NCI-H1092 (cell line): Measurements from ENCODE around the gene LMX1B.
"Not testable (repeated sequence)": the region's sequence is repeated elsewhere in the genome, so short reads cannot be mapped to it uniquely, and the experiment has no call there.

Experiments used
- DNase-seq: peaks from one replicate; lab custom pipeline; 2025; lab: John Stamatoyannopoulos, UW

LMX1B gene

GRCh38 chr9:126708178-126708577, 94.5 kb downstream of the LMX1B start:
- no peak for DNase-seq

DNA sequence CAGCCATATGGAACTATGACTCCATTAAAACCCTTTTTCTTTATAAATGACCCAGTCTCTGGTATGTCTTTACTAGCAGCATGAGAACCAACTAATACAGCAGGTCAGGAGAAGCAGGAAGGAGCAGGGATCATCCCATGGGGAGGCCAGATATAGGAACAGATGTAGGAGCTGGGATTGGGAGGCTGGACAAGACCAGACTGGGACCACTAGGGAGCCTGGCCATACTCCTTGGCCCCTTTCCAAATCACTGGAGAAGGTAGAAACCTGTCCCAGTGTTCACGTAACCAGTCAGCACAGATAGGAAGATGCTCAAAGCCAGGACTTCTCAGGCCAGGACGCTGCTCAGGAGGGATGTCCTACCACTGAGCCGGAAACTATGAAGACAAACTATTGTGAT, 95.5 kb downstream of the LMX1B start:
- no peak for DNase-seq

- DNase-seq: no peak
These were observed 101.7 kb downstream of the LMX1B start for GRCh38 chr9:126715382-126715781.

- not testable (repeated sequence) for DNase-seq
These were observed 103.7 kb downstream of the LMX1B start for GRCh38 chr9:126717441-126717840.

DNA sequence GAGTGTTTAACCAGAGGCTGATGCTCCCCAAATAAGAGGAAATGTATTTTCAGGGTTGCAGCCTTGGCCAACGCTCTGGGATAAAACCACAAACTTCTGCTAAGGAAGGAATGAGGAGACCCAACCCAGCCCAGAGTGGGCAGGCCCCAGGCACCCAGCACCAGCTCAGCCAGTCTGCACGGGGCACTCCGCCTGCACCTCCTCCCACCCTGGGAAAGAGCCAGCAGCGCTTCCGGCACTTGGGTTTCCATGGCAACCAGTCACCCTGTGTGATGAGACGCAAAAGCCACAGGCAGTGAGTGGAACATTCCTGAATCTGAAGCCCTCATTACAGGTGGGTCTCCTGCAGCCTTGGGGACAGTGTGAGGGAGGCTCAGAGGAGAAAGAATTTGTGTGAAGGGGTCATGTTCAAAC, 105.9 kb downstream of the LMX1B start:
- DNase-seq: peak; percentile 46

DNA sequence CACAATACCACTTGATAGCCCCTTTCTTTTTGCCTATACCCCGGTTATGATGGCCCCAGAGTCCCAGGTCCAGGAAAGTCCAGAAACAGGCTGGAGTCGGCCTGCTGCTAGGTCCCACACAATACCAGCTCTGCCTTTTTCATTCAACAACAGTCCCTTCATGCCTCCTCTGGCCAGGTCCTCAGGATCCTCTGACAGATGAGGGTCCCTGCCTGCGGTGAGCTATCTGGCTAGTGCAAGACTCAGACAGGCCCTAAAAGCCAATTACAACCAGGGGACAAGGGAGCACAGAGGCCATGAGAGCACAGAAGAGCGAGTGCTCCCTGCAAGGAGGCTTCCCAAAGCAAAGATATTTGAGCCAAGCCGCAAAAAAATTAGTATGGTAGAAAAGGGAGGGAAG, 106.3 kb downstream of the LMX1B start:
- DNase-seq: no peak

- no peak for DNase-seq
These were observed 107.2 kb downstream of the LMX1B start for GRCh38 chr9:126720661-126721563.

DNA sequence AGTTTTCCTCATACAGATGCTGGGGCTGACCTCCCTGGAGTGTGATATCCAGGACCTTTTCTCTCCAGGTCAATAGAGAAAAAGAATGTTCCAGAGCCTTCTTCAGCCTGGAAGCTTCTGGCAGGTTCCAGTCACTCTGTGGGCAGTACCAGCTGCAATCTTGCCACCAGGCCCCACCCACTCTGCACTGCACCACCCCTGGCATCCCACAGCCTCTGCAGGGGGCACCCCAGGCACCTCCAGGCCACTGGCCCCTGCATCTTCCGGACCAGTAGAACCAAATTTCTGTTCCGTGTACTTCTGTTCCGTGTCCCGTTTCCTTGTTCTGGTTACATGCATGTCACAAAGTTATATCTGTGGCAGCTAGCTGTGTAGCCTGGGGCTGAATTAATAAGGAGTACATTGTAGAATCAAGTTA, 107.8 kb downstream of the LMX1B start:
- DNase-seq: no peak

DNA sequence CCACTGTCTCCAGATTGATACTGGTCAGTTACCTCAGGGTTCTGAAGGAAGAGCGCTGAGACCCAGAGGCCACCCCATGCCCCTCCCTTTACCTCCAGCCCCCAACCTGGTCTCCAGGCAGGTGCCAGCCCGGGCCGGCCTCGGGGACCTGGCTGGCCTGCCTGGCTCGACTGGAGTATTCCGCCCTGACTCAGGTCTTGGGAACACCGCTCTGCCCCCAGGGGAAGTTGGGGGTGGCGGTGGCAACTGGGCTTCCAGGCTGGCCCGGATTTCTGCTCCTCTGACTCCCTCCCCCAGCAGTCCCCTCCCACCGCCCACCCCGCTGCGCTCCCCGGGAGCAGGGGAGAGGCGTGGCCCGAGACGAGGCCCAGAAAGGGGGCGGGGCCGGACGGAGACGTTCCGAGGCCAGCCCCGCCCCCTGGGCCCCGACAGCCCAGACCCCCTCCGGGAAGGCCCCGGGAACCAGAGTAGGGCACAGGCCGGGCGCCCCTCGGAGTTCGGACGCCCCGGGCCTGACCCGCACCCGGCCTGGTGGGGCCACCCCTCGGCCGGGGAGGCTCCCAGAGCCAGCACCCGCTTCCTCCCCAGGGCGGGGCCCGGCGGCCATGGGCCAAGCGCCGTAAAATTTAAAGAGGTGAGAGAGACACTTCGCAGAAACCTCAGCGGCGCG, 108.7 kb downstream of the LMX1B start:
- no peak for DNase-seq

- no peak for DNase-seq
These were observed 109.4 kb downstream of the LMX1B start for GRCh38 chr9:126722922-126723806.

- no peak for DNase-seq
These were observed 110.1 kb downstream of the LMX1B start for GRCh38 chr9:126723807-126724172.

GRCh38 chr9:126724226-126724625, 110.5 kb downstream of the LMX1B start:
- DNase-seq: no peak

DNA sequence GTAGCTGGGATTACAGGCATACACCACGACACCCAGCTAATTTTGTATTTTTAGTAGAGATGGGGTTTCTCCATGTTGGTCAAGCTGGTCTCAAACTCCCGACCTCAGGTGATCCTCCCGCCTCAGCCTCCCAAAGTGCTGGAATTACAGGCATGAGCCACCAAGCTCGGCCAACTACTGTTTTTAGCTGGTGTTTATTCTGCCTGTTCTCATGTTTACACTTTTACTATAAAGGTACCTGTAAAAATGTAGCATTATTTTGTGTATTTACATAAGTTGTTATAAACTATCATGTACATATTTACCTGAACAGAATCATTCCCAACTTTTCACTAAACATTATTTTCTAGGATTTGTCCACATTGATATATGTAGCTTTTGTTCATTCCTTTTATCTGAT, 111.8 kb downstream of the LMX1B start:
- not testable (repeated sequence) for DNase-seq

DNA sequence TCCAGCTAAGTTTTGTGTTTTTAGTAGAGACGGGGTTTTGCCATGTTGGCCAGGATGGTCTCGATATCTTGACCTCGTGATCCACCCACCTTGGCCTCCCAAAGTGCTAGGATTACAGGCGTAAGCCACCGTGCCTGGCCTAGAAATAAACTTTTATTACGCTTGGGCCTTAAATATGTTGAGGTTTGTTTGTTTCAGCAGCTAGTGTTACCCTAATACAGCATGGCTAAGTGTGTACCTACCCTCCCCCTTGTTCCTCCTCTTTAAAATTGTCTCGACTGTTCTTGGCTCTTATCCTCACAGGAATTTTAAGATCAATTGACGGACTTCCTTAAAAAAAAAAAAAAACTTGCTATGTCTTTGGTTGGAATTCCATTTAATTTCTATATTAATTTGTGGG, 114.5 kb downstream of the LMX1B start:
- not testable (repeated sequence) for DNase-seq

DNA sequence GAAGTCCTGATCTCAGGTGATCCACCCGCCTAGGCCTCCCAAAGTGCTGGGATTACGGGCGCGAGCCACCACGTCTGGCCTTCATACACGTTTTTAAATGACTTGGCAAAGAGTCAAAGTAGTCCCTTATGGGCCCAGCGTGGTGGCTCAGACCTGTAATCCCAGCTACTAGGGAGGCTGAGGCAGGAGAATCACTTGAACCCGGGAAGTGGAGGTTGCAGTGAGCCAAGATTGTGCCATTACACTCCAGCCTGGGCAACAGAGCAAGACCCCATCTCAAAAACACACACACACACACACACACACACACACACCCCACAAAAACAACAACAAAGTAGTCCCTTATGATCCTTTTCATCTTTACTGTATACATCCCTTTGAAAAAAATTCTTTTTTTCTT, 116.9 kb downstream of the LMX1B start:
- DNase-seq: not testable (repeated sequence)

DNA sequence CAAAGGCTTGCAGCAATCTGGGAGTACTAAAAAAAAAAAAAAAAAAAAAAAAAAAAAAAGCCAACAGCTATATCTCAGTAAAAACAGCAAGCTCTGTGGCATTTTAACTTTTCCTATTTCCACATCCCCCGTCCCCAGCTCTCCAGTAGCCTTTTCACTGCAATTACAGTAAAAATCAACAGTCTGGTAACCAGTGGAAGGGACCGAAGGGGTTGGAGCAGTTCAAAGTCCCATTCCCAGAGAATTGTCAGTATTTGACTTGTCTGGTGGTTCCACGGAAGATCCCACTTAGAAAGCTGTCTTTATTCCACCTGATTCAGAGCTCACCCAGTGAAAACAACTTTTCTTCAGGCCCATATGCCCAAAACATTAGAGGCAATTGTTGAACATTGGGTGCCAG, 119.3 kb downstream of the LMX1B start:
- no peak for DNase-seq

- no peak for DNase-seq
These were observed 121.1 kb downstream of the LMX1B start for GRCh38 chr9:126734877-126735276.

GRCh38 chr9:126735482-126735881, 121.8 kb downstream of the LMX1B start:
- DNase-seq: no peak

DNA sequence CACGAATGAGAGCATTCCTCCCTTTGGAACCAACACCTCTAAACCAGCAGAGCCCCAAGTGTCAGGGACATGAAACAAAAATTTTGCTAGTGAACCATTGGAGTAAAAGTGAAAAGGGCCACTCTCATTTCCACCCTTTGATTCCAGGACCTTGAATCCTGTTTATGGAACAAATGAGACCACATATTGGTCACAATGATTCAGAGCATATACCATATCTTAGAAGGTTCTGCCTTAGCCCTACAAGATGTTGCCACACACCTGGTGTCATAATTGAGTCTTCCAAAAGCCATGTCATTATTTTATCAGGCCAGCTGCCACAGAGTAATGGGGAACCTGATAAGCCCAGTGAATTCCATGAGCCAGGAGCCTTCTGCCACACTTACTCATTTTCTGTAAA, 124.8 kb downstream of the LMX1B start:
- DNase-seq: no peak

DNA sequence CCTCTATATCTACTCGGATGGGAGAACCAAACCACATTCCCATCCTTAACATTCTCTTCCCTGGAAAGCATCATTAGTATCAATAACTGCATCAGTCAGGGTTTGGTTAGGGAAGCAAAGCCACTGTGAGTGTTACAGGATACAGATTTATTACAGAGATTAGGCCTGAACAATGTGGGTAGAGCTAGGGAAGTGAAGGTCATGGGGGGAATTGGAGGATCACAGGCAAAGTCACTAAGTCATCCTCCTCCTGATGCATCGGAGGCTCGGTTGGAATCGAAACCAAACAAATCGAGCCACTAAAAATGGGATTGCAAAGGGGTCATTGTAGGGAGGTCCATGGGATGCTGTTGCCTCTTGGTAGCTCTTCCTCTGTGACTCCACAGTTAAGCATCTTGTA, 129.3 kb downstream of the LMX1B start:
- no peak for DNase-seq

DNA sequence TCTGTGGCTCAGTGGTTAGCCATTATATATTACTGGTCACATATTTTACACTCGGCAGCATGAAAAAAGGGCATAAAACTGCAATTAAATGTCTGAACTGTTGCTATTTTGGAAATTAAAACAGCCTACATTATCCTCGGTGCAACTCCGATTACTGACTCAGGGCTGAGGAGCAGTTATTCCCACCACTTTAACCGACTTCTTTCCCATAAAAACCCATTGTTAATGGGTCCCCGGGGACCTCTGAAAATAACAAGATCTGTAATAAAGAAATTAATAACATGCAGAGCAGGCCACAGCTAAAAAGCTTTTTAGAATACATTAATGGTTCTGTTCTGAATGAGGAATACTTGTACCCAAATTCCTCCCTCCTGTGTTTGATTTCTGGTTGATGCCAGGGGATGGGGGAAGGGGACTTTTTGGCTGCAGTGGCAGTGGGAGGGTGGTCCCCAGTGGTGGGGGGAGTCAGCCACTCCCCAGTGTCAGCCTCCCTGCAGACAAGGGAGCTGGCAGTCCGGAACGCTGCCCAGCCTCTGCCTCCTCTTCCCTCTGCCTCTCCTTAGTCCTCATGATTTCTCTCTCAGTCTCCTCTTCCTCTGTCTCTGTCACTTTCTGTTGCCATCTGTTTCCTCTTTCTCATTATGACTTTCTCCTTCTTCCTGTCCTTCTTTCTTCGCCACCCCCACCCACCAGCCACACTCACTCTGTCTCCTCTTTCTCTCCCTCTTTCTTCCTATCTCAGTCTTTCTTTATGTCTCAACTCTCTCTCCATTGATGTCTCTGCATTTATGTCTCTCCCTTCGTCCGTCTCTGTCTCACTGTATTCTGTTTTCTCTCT, 132.1 kb downstream of the LMX1B start:
- no peak for DNase-seq
